Measurements from ENCODE around the gene WWC2.

Gene WWC2

GRCh38 chr4:183354219-183354618 is 255.2 kb downstream of the WWC2 start:
- no peak for DNase-seq (ENCODE audit: low read depth in 3 of 3)

- DNase-seq (ENCODE audit: low read depth in 3 of 3) = no peak
Measured at GRCh38 chr4:183355405-183355804, 256.3 kb downstream of the WWC2 start.

- DNase-seq (ENCODE audit: low read depth in 3 of 3) = no peak
Measured at GRCh38 chr4:183356173-183356830, 257.2 kb downstream of the WWC2 start.

- DNase-seq (ENCODE audit: low read depth in 3 of 3) = no peak
Measured at GRCh38 chr4:183356931-183357675, 258.0 kb downstream of the WWC2 start.

- no peak for DNase-seq (ENCODE audit: low read depth in 3 of 3)
Measured at GRCh38 chr4:183358215-183358755, 259.2 kb downstream of the WWC2 start.

GRCh38 chr4:183360161-183360919 is 261.3 kb downstream of the WWC2 start:
- DNase-seq (ENCODE audit: low read depth in 3 of 3) = no peak

- DNase-seq (ENCODE audit: low read depth in 3 of 3) = no peak
Measured at GRCh38 chr4:183362036-183362435, 263.0 kb downstream of the WWC2 start.

- no peak for DNase-seq (ENCODE audit: low read depth in 3 of 3)
Measured at GRCh38 chr4:183362916-183363542, 264.0 kb downstream of the WWC2 start.

- DNase-seq (ENCODE audit: low read depth in 3 of 3) = no peak
Measured at GRCh38 chr4:183364025-183364424, 265.0 kb downstream of the WWC2 start.

- no peak for DNase-seq (ENCODE audit: low read depth in 3 of 3)
Measured at GRCh38 chr4:183366206-183366835, 267.3 kb downstream of the WWC2 start.

GRCh38 chr4:183369073-183369472 is 270.0 kb downstream of the WWC2 start:
- no peak for DNase-seq (ENCODE audit: low read depth in 3 of 3)

All from stimulated activated CD4-positive, alpha-beta T cell treated with anti-CD3 and anti-CD28 coated beads, TNF-alpha, amount 100 ng/mL, for 24 hours (primary cell).